COLO668 (cell line): Measurements from ENCODE around the gene MRTFB.

Source experiments
- DNase-seq: peaks from one replicate; lab custom pipeline; 2025; ENCODE audit not compliant: unreplicated experiment; lab: John Stamatoyannopoulos, UW

The MRTFB gene

DNA sequence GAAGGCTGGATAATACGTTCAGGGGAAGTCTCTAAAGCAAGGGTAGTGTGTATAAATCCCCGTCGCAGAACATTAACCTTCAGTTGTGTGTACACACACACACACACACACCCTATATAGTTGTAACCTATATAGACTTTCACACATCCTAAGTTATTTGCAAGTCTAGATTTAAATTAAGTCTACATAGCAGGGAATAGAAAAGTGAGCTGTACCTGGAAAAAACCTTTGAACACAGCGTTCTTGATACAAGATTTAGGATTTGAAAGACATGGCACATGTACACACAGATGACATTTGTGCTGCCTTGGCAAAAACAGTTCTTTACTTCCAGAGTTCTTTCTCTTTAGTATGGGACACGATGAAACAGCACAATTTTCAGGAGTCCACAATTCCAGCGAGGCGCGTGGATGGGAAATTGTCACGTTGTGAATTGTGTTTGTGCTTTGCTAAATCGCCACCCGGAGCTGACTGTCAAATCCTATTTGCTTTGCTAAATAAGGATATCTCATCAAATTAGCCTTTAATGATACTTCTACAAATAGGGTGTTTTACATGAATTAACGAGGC is 233.9 kb downstream of the MRTFB start:
- DNase-seq: no peak

DNA sequence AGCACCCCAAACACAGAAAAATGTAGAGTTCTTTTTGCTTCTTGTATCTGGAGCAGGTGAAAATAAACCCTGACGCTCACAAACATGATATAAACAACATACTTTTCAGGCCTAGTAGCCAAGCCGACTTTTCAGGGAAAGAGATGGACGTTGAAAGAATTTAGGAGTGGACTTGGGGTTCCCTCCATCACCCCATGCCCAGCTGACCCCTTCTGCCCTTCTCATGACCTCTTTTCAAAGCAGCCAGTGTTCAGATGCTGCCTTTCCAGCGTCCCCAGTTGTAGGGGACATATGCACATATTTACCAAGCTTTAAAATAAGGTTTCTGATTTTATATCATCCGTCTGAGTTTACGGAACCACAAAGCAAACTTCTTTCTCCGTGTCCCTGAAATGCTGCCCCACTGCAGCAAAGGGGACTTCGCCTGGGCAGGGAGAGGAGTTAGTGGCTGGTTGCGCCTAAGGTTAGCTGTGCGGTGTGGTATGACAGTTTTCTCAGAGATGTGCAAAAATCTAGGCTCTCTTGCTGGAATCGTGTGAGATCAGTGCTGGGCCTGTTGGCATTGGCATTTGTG is 235.5 kb downstream of the MRTFB start:
- DNase-seq: no peak

GRCh38 chr16:14307059-14307526 is 236.0 kb downstream of the MRTFB start:
- no peak for DNase-seq

DNA sequence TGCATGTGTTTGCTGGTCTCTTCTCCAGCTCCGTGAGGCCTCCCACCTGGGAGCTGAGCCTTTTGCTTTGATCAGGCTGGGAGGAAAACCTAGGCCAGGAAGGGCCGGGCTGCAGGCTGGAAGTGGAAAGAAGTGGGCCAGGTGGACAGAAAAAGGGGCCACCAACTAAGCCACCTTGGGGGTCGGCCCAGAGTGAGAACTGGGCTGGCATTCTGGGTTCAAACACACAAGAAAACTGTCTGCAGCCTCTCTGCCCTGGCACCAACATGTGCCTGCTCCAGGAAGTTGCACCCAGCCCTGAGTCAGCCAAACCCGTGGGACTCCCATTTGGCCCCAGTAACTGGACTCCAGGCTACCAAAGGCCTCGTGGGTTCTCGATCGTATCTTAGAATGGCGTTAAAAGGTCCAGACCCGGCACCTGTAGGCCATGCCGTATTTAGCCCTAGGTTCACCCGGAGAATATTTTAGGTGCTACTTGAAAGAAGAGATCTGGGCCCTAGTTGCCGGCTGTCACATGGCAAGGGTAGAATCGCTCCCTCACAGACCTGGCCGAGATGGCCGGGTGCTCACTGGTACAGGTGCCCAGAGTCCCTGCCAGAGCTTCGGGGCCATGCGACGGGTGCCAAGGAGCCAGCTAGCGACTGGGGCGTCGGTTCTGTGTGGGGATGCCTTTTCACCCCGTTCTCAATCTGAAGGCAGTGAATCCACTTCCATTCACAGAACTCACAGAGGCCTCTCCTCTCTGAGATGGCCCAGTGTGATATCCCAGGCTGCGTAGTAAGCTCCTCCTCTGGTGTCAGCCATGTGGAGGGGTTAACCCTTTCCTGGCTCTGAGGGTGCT is 236.6 kb downstream of the MRTFB start:
- no peak for DNase-seq

DNA sequence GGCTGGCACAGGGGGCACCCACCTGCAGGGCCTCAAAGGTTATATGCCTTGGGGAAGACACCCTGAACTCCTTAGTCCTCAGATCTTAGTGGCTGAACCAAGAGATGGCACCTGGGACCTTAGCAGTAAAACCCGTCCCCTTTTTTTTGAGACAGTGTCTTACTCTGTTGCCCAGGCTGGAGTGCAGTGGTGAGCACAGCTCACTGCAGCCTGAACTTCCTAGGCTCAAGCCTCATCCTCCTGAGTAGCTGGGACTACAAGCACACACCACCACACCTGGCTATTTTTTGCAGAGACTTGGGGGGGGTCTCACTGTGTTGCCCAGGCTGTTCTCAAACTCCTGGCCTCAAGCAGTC is 237.2 kb downstream of the MRTFB start:
- DNase-seq: no peak

DNA sequence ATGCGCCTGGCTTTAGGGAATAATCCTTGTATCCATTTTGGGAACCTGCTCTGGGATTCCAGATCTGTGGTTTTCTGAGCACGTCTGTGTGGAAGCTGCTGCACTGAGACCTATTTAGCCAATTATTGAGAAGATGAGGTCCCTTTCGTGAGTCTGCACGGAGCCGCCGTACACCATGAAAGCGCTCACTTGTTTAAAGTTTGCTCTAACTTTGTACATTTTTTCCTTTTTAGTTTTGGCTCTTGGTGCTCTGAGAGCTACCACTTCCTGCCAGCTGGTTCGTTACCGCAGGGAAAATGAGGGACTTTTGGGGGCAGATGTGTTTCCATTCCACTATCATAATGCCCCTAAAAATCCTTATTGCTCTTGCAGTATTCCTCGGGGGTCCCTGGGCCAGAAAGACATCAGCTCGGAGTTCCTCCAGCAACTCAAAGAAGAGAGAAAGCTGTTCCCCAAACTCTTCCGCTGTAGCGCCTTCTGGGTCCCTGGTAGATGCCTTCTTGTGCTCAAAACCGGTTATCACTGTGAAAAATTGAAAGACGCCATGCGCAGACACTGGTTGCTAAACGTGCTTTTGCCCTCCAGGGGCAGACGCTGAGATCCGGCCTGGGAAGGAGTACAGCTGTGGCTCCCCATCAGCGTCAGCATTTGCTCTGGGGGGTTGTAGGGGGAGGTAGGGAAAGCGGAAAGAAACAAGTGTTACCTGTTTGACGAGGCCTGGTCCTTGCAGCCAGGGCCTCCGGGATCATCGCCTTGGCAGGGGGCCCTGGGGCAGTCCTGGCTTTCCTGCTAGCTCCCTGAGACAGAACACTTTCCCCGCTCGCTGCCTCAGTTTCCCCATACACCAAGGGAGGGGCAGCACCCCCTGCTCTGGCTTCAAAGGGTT is 238.1 kb downstream of the MRTFB start:
- no peak for DNase-seq

GRCh38 chr16:14309906-14310305 is 238.8 kb downstream of the MRTFB start:
- DNase-seq: no peak

GRCh38 chr16:14310519-14310991 is 239.4 kb downstream of the MRTFB start:
- no peak for DNase-seq

- DNase-seq: no peak
Measured at GRCh38 chr16:14314116-14314515, 243.0 kb downstream of the MRTFB start.

- no peak for DNase-seq
Measured at GRCh38 chr16:14315683-14316320, 244.7 kb downstream of the MRTFB start.
